Left renal cortex interstitium (tissue), 4 donors: Measurements from ENCODE around the gene CD8B. TPM values are rescaled to one million over a fixed set of nuclear protein-coding genes. Genes with fewer than 3 reads are reported as not detected.
"Not testable (repeated sequence)": the region's sequence is repeated elsewhere in the genome, so short reads cannot be mapped to it uniquely, and the experiment has no call there.

ENCODE experiments used
- DNase-seq, 4 donors: peaks; one replicate each; pipeline ENCODE4 v3.0.0-alpha.2; 2013; ENCODE audit warnings: low read depth in 4 of 4, low spot score in 2 of 4, missing footprints in 1 of 4
- polyA plus RNA-seq, 4 donors: library from polyadenylated mRNA; unstranded; fragments of 120-200 nt; gene quantifications; one replicate each; pipeline ENCODE4 v1.2.1, GENCODE V29; 2013; ENCODE audit not compliant: insufficient read length in 4 of 4

The CD8B gene
- 1 to 10 TPM in 1 of 4 donors, under 1 TPM in 3; 0.71 to 1.1 (median 0.85) TPM for polyA plus RNA-seq

GRCh38 chr2:86861628-86862379 lies at the start of gene CD8B:
TSS of gene CD8B (minus strand) at chr2:86861886. CDS start at chr2:86861865, 21 bp downstream.
- not testable (repeated sequence) for DNase-seq

GRCh38 chr2:86905868-86906267 lies 44.2 kb upstream of the CD8B start:
- not testable (repeated sequence) for DNase-seq

- not testable (repeated sequence) for DNase-seq
These were observed 39.0 kb upstream of the CD8B start for GRCh38 chr2:86900687-86901086.

GRCh38 chr2:86886026-86886425 lies 24.3 kb upstream of the CD8B start:
- not testable (repeated sequence) for DNase-seq

- DNase-seq = not testable (repeated sequence)
These were observed 21.2 kb upstream of the CD8B start for GRCh38 chr2:86882865-86883264.

GRCh38 chr2:86882118-86882665 lies 20.5 kb upstream of the CD8B start:
- not testable (repeated sequence) for DNase-seq

- DNase-seq = not testable (repeated sequence)
These were observed 17.3 kb upstream of the CD8B start for GRCh38 chr2:86878986-86879385.

- not testable (repeated sequence) for DNase-seq
These were observed 9.3 kb upstream of the CD8B start for GRCh38 chr2:86870941-86871340.

- DNase-seq = not testable (repeated sequence)
These were observed 7.3 kb upstream of the CD8B start for GRCh38 chr2:86868895-86869468.

- DNase-seq = not testable (repeated sequence)
These were observed 656 bp upstream of the CD8B start for GRCh38 chr2:86862380-86862703.

GRCh38 chr2:86861175-86861574 lies 511 bp downstream of the CD8B start:
- not testable (repeated sequence) for DNase-seq

- DNase-seq = not testable (repeated sequence)
These were observed 1.1 kb downstream of the CD8B start for GRCh38 chr2:86860573-86860972.

GRCh38 chr2:86857688-86858087 lies 4.0 kb downstream of the CD8B start:
- not testable (repeated sequence) for DNase-seq

- not testable (repeated sequence) for DNase-seq
These were observed 5.2 kb downstream of the CD8B start for GRCh38 chr2:86856498-86856897.

GRCh38 chr2:86855981-86856380 lies 5.7 kb downstream of the CD8B start:
- not testable (repeated sequence) for DNase-seq

- DNase-seq = not testable (repeated sequence)
These were observed 10.1 kb downstream of the CD8B start for GRCh38 chr2:86851581-86851980.

GRCh38 chr2:86842607-86843234 lies 19.0 kb downstream of the CD8B start:
- DNase-seq = not testable (repeated sequence)

- not testable (repeated sequence) for DNase-seq
These were observed 20.4 kb downstream of the CD8B start for GRCh38 chr2:86841330-86841729.

GRCh38 chr2:86839871-86840548 lies 21.7 kb downstream of the CD8B start:
- DNase-seq = not testable (repeated sequence)

GRCh38 chr2:86839455-86839854 lies 22.2 kb downstream of the CD8B start:
- not testable (repeated sequence) for DNase-seq

- DNase-seq = not testable (repeated sequence)
These were observed 24.0 kb downstream of the CD8B start for GRCh38 chr2:86837714-86838113.
